ENCODE measurements around the gene CCDC192.
A peak's percentile ranks its signal among the peaks of the same experiment; 100 is the strongest.
"Not testable (repeated sequence)": the region's sequence is repeated elsewhere in the genome, so short reads cannot be mapped to it uniquely, and the experiment has no call there.

The CCDC192 gene

GRCh38 chr5:127744241-127744640 lies 41.0 kb downstream of the CCDC192 start:
- Histone ChIP-seq H3K9me3 (ENCODE audit: low read length) (no peaks in the 10 kb centered on the region), H3K27me3 (ENCODE audit: control insufficient read depth in 1 of 2, insufficient read depth in 2 of 2, low read length in 2 of 2) (no peaks in the 10 kb centered on the region), H3K27ac (ENCODE audit: low read depth, low read length) (no peak overlapping the region), H3K9ac (ENCODE audit: low read length) (no peak overlapping the region), H3K4me1 (ENCODE audit: insufficient read depth, low read length) (no peaks in the 10 kb centered on the region), H3K4me3 (ENCODE audit: low read depth in 1 of 2, low read length in 2 of 2) (no peak overlapping the region), H3K36me3 (ENCODE audit: insufficient read depth, low read length) (no peaks in the 10 kb centered on the region)

- Histone ChIP-seq H3K27me3 (ENCODE audit: control insufficient read depth in 1 of 2, insufficient read depth in 2 of 2, low read length in 2 of 2) (no peaks in the 10 kb centered on the region), H3K36me3 (ENCODE audit: insufficient read depth, low read length) (no peaks in the 10 kb centered on the region), H3K9me3 (ENCODE audit: low read length) (no peaks in the 10 kb centered on the region), H3K4me1 (ENCODE audit: insufficient read depth, low read length) (no peaks in the 10 kb centered on the region), H3K27ac (ENCODE audit: low read depth, low read length) (no peak overlapping the region), H3K4me3 (ENCODE audit: low read depth in 1 of 2, low read length in 2 of 2) (no peak overlapping the region), H3K9ac (ENCODE audit: low read length) (no peak overlapping the region)
These were observed 43.6 kb downstream of the CCDC192 start for GRCh38 chr5:127746756-127747155.

- H3K27ac ChIP-seq (ENCODE audit: low read depth, low read length); H3K9me3 ChIP-seq (ENCODE audit: low read length); H3K27me3 ChIP-seq (ENCODE audit: control insufficient read depth in 1 of 2, insufficient read depth in 2 of 2, low read length in 2 of 2); H3K9ac ChIP-seq (ENCODE audit: low read length); H3K36me3 ChIP-seq (ENCODE audit: insufficient read depth, low read length); H3K4me1 ChIP-seq (ENCODE audit: insufficient read depth, low read length); H3K4me3 ChIP-seq (ENCODE audit: low read depth in 1 of 2, low read length in 2 of 2): not testable (repeated sequence)
These were observed 49.5 kb downstream of the CCDC192 start for GRCh38 chr5:127752503-127753265.

GRCh38 chr5:127754259-127754658 lies 51.1 kb downstream of the CCDC192 start:
- Histone ChIP-seq H3K36me3 (ENCODE audit: insufficient read depth, low read length) (no peaks in the 10 kb centered on the region), H3K27ac (ENCODE audit: low read depth, low read length) (no peak overlapping the region), H3K9ac (ENCODE audit: low read length) (no peak overlapping the region), H3K4me3 (ENCODE audit: low read depth in 1 of 2, low read length in 2 of 2) (no peak overlapping the region), H3K27me3 (ENCODE audit: control insufficient read depth in 1 of 2, insufficient read depth in 2 of 2, low read length in 2 of 2) (no peaks in the 10 kb centered on the region), H3K4me1 (ENCODE audit: insufficient read depth, low read length) (peaks cover 8% of the 10 kb centered on the region), H3K9me3 (ENCODE audit: low read length) (no peaks in the 10 kb centered on the region)

- Histone ChIP-seq H3K27ac (ENCODE audit: low read depth, low read length) (no peak overlapping the region), H3K4me1 (ENCODE audit: insufficient read depth, low read length) (peaks cover 8% of the 10 kb centered on the region), H3K9ac (ENCODE audit: low read length) (no peak overlapping the region), H3K36me3 (ENCODE audit: insufficient read depth, low read length) (no peaks in the 10 kb centered on the region), H3K27me3 (ENCODE audit: control insufficient read depth in 1 of 2, insufficient read depth in 2 of 2, low read length in 2 of 2) (no peaks in the 10 kb centered on the region), H3K4me3 (ENCODE audit: low read depth in 1 of 2, low read length in 2 of 2) (no peak overlapping the region), H3K9me3 (ENCODE audit: low read length) (no peaks in the 10 kb centered on the region)
These were observed 51.5 kb downstream of the CCDC192 start for GRCh38 chr5:127754706-127755105.

GRCh38 chr5:127757576-127757975 lies 54.4 kb downstream of the CCDC192 start:
- H3K4me3 ChIP-seq (ENCODE audit: low read depth in 1 of 2, low read length in 2 of 2) = no peak overlapping the region
- H3K9me3 ChIP-seq (ENCODE audit: low read length) = no peaks in the 10 kb centered on the region
- H3K4me1 ChIP-seq (ENCODE audit: insufficient read depth, low read length) = peaks cover 16% of the 10 kb centered on the region
- H3K27ac ChIP-seq (ENCODE audit: low read depth, low read length) = peak overlapping the region; percentile 22
- no peaks in the 10 kb centered on the region for H3K36me3 ChIP-seq (ENCODE audit: insufficient read depth, low read length)
- H3K9ac ChIP-seq (ENCODE audit: low read length) = no peak overlapping the region
- no peaks in the 10 kb centered on the region for H3K27me3 ChIP-seq (ENCODE audit: control insufficient read depth in 1 of 2, insufficient read depth in 2 of 2, low read length in 2 of 2)

- no peaks in the 10 kb centered on the region for H3K9me3 ChIP-seq (ENCODE audit: low read length)
- H3K27ac ChIP-seq (ENCODE audit: low read depth, low read length) = no peak overlapping the region
- peaks cover 20% of the 10 kb centered on the region for H3K4me1 ChIP-seq (ENCODE audit: insufficient read depth, low read length)
- H3K36me3 ChIP-seq (ENCODE audit: insufficient read depth, low read length) = no peaks in the 10 kb centered on the region
- no peaks in the 10 kb centered on the region for H3K27me3 ChIP-seq (ENCODE audit: control insufficient read depth in 1 of 2, insufficient read depth in 2 of 2, low read length in 2 of 2)
- no peak overlapping the region for H3K9ac ChIP-seq (ENCODE audit: low read length)
- no peak overlapping the region for H3K4me3 ChIP-seq (ENCODE audit: low read depth in 1 of 2, low read length in 2 of 2)
These were observed 55.6 kb downstream of the CCDC192 start for GRCh38 chr5:127758766-127759283.

GRCh38 chr5:127761869-127762268 lies 58.7 kb downstream of the CCDC192 start:
- Histone ChIP-seq H3K27me3 (ENCODE audit: control insufficient read depth in 1 of 2, insufficient read depth in 2 of 2, low read length in 2 of 2) (no peaks in the 10 kb centered on the region), H3K9me3 (ENCODE audit: low read length) (no peaks in the 10 kb centered on the region), H3K4me3 (ENCODE audit: low read depth in 1 of 2, low read length in 2 of 2) (no peak overlapping the region), H3K4me1 (ENCODE audit: insufficient read depth, low read length) (peaks cover 20% of the 10 kb centered on the region), H3K36me3 (ENCODE audit: insufficient read depth, low read length) (no peaks in the 10 kb centered on the region), H3K27ac (ENCODE audit: low read depth, low read length) (no peak overlapping the region), H3K9ac (ENCODE audit: low read length) (no peak overlapping the region)

GRCh38 chr5:127762412-127762811 lies 59.2 kb downstream of the CCDC192 start:
- H3K4me3 ChIP-seq (ENCODE audit: low read depth in 1 of 2, low read length in 2 of 2) = no peak overlapping the region
- no peaks in the 10 kb centered on the region for H3K9me3 ChIP-seq (ENCODE audit: low read length)
- H3K4me1 ChIP-seq (ENCODE audit: insufficient read depth, low read length) = peaks cover 20% of the 10 kb centered on the region
- H3K27me3 ChIP-seq (ENCODE audit: control insufficient read depth in 1 of 2, insufficient read depth in 2 of 2, low read length in 2 of 2) = no peaks in the 10 kb centered on the region
- H3K27ac ChIP-seq (ENCODE audit: low read depth, low read length) = no peak overlapping the region
- no peaks in the 10 kb centered on the region for H3K36me3 ChIP-seq (ENCODE audit: insufficient read depth, low read length)
- H3K9ac ChIP-seq (ENCODE audit: low read length) = no peak overlapping the region

GRCh38 chr5:127766676-127767335 lies 63.6 kb downstream of the CCDC192 start:
- no peak overlapping the region for H3K4me3 ChIP-seq (ENCODE audit: low read depth in 1 of 2, low read length in 2 of 2)
- H3K9ac ChIP-seq (ENCODE audit: low read length) = no peak overlapping the region
- H3K4me1 ChIP-seq (ENCODE audit: insufficient read depth, low read length) = peaks cover 12% of the 10 kb centered on the region
- no peak overlapping the region for H3K27ac ChIP-seq (ENCODE audit: low read depth, low read length)
- H3K27me3 ChIP-seq (ENCODE audit: control insufficient read depth in 1 of 2, insufficient read depth in 2 of 2, low read length in 2 of 2) = no peaks in the 10 kb centered on the region
- H3K36me3 ChIP-seq (ENCODE audit: insufficient read depth, low read length) = no peaks in the 10 kb centered on the region
- H3K9me3 ChIP-seq (ENCODE audit: low read length) = no peaks in the 10 kb centered on the region

- no peaks in the 10 kb centered on the region for H3K27me3 ChIP-seq (ENCODE audit: control insufficient read depth in 1 of 2, insufficient read depth in 2 of 2, low read length in 2 of 2)
- H3K9ac ChIP-seq (ENCODE audit: low read length) = no peak overlapping the region
- H3K4me3 ChIP-seq (ENCODE audit: low read depth in 1 of 2, low read length in 2 of 2) = no peak overlapping the region
These were observed 66.2 kb downstream of the CCDC192 start for GRCh38 chr5:127769386-127769785.

More at GRCh38 chr5:127769386-127769785, 66.2 kb downstream of the CCDC192 start:
- no peaks in the 10 kb centered on the region for H3K9me3 ChIP-seq (ENCODE audit: low read length)
- no peaks in the 10 kb centered on the region for H3K4me1 ChIP-seq (ENCODE audit: insufficient read depth, low read length)
- no peak overlapping the region for H3K27ac ChIP-seq (ENCODE audit: low read depth, low read length)
- H3K36me3 ChIP-seq (ENCODE audit: insufficient read depth, low read length) = no peaks in the 10 kb centered on the region
